ENCODE data around the gene ABI3. TPM values are rescaled to one million over a fixed set of nuclear protein-coding genes. Genes with fewer than 3 reads are reported as not detected.

The ABI3 gene
- total RNA-seq, 1 experiment from 2014 or later: not detected

DNA sequence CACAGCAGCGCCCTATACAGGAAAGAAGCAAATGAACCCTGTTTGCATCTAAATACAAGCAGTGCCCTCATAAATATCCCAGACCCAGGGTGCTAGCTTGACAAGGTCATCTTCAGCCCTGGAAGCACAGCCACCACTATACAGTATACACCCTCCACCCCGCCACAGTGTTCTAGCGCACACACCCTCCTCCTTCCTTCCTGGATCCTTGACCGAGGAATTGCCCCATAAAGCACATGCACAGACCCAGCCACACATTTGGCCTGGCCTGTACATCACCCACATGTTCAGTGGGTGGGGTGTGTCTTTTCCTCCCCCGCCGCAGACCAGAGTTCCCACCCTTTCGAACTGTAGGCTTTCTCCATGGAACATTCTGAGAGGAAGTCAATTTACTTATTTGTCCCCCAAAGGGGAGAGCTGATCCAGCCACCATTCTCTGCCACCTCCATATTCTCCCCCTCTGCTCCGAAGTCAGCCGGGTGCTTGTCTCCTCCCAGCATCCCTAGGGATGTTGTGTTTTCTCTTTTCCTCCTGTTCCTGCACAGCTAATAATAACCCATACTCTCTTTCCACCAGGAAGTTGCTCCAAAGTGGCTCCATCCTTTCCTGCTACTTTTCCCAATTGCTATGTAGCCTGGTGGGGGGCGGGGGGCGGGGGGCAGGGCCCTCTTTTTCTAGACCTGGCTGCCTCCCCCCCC, 6.6 kb downstream of the ABI3 start:
- DNase-seq: no peak
- Histone ChIP-seq H4K20me1 (ENCODE audit: insufficient read depth) (no peaks in the 10 kb centered on the region), H3K4me2 (no peak overlapping the region), H2AFZ (no peak overlapping the region), H3K9me2 (ENCODE audit: insufficient read depth) (no peaks in the 10 kb centered on the region), H3K36me3 (ENCODE audit: low read depth) (no peaks in the 10 kb centered on the region), H3K27ac (no peak overlapping the region), H3K9me3 (ENCODE audit: insufficient read depth, low read depth) (no peaks in the 10 kb centered on the region), H3K4me3 (no peak overlapping the region), H3K79me2 (ENCODE audit: low read depth) (no peaks in the 10 kb centered on the region), H3K27me3 (ENCODE audit: insufficient read depth, low read depth) (no peaks in the 10 kb centered on the region), H3K4me1 (replicated peaks; ENCODE audit: insufficient read depth) (no peaks in the 10 kb centered on the region), H3F3A (ENCODE audit: insufficient read depth, low read depth) (no peaks in the 10 kb centered on the region)
- TF ChIP-seq, protein P1, sequence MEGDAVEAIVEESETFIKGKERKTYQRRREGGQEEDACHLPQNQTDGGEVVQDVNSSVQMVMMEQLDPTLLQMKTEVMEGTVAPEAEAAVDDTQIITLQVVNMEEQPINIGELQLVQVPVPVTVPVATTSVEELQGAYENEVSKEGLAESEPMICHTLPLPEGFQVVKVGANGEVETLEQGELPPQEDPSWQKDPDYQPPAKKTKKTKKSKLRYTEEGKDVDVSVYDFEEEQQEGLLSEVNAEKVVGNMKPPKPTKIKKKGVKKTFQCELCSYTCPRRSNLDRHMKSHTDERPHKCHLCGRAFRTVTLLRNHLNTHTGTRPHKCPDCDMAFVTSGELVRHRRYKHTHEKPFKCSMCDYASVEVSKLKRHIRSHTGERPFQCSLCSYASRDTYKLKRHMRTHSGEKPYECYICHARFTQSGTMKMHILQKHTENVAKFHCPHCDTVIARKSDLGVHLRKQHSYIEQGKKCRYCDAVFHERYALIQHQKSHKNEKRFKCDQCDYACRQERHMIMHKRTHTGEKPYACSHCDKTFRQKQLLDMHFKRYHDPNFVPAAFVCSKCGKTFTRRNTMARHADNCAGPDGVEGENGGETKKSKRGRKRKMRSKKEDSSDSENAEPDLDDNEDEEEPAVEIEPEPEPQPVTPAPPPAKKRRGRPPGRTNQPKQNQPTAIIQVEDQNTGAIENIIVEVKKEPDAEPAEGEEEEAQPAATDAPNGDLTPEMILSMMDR (conservative IDR thresholded peaks at IDR 0.05): no peak
- TF ChIP-seq EZH2 (IDR thresholded peaks at IDR 0.05; ENCODE audit: low read depth): no peak
- no TSS peak for BruUV-seq (replicated peaks)
- POLR2A ChIA-PET (ENCODE audit: unreplicated experiment): no interaction called here
- intact Hi-C loops (cut with micrococcal nuclease; ENCODE audit: unreplicated experiment): no loop called here
- CTCF ChIA-PET: no interaction called here

DNA sequence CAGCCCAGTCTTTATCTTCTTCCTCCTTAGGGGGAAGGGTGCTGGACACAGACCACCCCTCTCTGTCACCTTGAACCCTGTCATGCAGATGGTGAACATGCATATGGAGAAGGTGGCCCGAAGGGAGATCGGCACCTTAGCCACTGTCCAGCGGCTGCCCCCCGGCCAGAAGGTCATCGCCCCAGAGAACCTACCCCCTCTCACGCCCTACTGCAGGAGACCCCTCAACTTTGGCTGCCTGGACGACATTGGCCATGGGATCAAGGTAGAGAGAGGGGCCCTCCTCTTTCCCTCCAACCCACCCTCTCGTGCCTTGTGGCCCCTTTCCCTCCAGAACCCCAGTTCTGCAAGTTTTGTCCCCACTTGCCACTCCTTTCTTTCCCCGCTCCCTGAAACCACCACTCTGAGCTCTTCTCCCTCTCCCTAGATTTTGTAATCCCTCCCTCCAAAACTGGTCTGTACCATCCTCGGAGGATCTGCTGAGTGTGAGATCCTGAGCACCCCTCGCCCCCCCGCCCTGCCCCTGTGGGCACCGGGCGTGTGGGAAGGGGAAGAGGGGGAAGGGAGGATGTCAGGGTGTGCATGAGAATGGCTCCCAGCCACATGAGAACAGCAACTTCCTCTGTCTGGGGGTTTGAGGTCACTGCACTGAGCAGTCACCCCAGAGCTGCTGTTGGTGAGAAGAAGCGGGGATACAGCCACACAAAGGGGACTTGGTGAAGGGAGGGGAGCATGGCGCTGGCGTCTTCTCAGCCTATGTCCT, 7.3 kb downstream of the ABI3 start:
- no peaks in the 10 kb centered on the region for H3F3A ChIP-seq (ENCODE audit: insufficient read depth, low read depth)
- POLR2A ChIA-PET (ENCODE audit: unreplicated experiment): no interaction called here
- BruUV-seq (replicated peaks): no TSS peak
- H3K9me2 ChIP-seq (ENCODE audit: insufficient read depth): no peaks in the 10 kb centered on the region
- H3K79me2 ChIP-seq (ENCODE audit: low read depth): no peaks in the 10 kb centered on the region
- H3K9me3 ChIP-seq (ENCODE audit: insufficient read depth, low read depth): no peaks in the 10 kb centered on the region
- H3K27me3 ChIP-seq (ENCODE audit: insufficient read depth, low read depth): peaks cover 5% of the 10 kb centered on the region; the same call in 1 of the 2 replicates
- no peak overlapping the region for H3K4me2 ChIP-seq
- no peaks in the 10 kb centered on the region for H4K20me1 ChIP-seq (ENCODE audit: insufficient read depth)
- H3K4me1 ChIP-seq (replicated peaks; ENCODE audit: insufficient read depth): no peaks in the 10 kb centered on the region
- DNase-seq: no peak
- no peaks in the 10 kb centered on the region for H3K36me3 ChIP-seq (ENCODE audit: low read depth)
- CTCF ChIA-PET: no interaction called here
- H3K27ac ChIP-seq: no peak overlapping the region
- no peak overlapping the region for H2AFZ ChIP-seq
- H3K4me3 ChIP-seq: no peak overlapping the region
- intact Hi-C loops (cut with micrococcal nuclease; ENCODE audit: unreplicated experiment): no loop called here
- no peak for TF ChIP-seq EZH2 (IDR thresholded peaks at IDR 0.05; ENCODE audit: low read depth)
- TF ChIP-seq, protein P1 (conservative IDR thresholded peaks at IDR 0.05): no peak

DNA sequence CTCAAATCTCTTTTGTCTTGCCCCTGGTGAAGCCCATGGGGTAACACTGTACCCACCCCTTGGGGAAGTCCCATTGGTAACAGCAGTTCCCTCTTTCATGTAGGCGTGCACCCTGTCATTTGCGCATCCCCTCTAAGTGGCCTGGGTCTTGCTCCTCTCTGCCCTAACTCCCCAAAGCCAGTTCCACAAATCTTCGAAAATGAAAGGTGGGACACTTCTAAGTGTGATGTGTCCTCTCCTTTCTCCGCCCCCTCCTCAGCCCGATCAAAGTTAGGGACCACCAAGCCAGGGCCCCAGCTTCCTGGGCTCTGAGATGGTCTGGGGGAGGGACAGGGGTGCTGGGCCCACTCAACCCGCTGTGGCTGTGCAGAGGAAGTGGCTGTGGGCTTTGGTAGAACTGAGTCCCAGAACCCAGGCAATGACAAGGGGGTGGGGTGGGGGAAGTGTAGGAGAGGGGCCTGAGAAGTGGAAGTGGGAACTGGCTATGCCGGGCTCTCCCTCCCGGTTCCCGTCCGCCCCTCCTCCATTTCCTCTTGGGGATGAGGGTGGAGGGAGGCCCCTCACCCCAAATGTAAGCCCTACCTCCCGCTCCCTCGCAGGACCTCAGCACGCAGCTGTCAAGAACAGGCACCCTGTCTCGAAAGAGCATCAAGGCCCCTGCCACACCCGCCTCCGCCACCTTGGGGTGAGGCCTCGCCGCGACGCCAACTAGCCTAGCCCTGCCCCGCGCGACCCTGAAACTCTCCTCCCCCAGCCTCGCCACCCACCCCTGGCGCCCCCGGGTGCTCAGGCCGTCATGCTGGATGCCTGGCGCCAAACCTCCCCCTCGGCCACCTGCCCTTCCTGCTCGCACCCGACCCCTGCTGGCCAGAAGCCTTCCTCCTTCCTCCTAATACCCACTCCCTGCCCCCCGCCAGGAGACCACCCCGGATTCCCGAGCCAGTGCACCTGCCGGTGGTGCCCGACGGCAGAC, 8.7 kb downstream of the ABI3 start:
- TF ChIP-seq, protein P1 (conservative IDR thresholded peaks at IDR 0.05): no peak
- TF ChIP-seq EZH2 (IDR thresholded peaks at IDR 0.05; ENCODE audit: low read depth): no peak
- Histone ChIP-seq H3K79me2 (ENCODE audit: low read depth) (no peaks in the 10 kb centered on the region), H3K36me3 (ENCODE audit: low read depth) (no peaks in the 10 kb centered on the region), H3K9me2 (ENCODE audit: insufficient read depth) (no peaks in the 10 kb centered on the region), H3F3A (ENCODE audit: insufficient read depth, low read depth) (no peaks in the 10 kb centered on the region), H4K20me1 (ENCODE audit: insufficient read depth) (no peaks in the 10 kb centered on the region), H3K9me3 (ENCODE audit: insufficient read depth, low read depth) (no peaks in the 10 kb centered on the region), H2AFZ (no peak overlapping the region), H3K4me3 (no peak overlapping the region), H3K4me1 (replicated peaks; ENCODE audit: insufficient read depth) (no peaks in the 10 kb centered on the region), H3K27ac (no peak overlapping the region), H3K27me3 (ENCODE audit: insufficient read depth, low read depth) (peaks cover 15% of the 10 kb centered on the region; the same call in 1 of the 2 replicates), H3K4me2 (no peak overlapping the region)
- no TSS peak for BruUV-seq (replicated peaks)
- DNase-seq: no peak
- intact Hi-C loops (cut with micrococcal nuclease; ENCODE audit: unreplicated experiment): no loop called here
- POLR2A ChIA-PET (ENCODE audit: unreplicated experiment): no interaction called here
- CTCF ChIA-PET: no interaction called here

All from PC-9 (cell line).